Neutrophil (primary cell): ENCODE data around the gene C8G.
A peak's percentile ranks its signal among the peaks of the same experiment; 100 is the strongest.

Experiments used
- H3K27ac ChIP-seq: fragments of 200-600 bp; sonication (generic); 2 replicates; pipeline ENCODE4 v1.5.1; 2016; ENCODE audit warnings: mild to moderate bottlenecking, moderate library complexity
- H3K27me3 ChIP-seq: fragments of 200-600 bp; sonication (generic); 2 replicates; pipeline ENCODE4 v1.6.0; 2016; ENCODE audit warnings: mild to moderate bottlenecking
- H3K36me3 ChIP-seq: fragments of 200-600 bp; sonication (generic); 2 replicates; pipeline ENCODE4 v1.5.1; 2017
- H3K4me1 ChIP-seq, 2 experiments: fragments of 200-600 bp in 1 of 2; sonication (generic) in 1 of 2; 1 replicate in 1 of 2; 2 replicates in 1 of 2; pipeline versions ENCODE4 v1.5.1 to v1.6.1; 2013 to 2016; ENCODE audit warnings: low read depth in 1 of 2, low read length in 1 of 2, mild to moderate bottlenecking in 1 of 2, moderate library complexity in 1 of 2; ENCODE audit not compliant: control insufficient read depth in 1 of 2, insufficient read depth in 1 of 2
- H3K4me3 ChIP-seq, 2 experiments: fragments of 200-600 bp in 1 of 2; sonication (generic) in 1 of 2; 1 replicate in 1 of 2; 2 replicates in 1 of 2; pipeline ENCODE4 v1.5.1; 2013 to 2016; ENCODE audit warnings: low read depth in 1 of 2, low read length in 1 of 2, mild to moderate bottlenecking in 1 of 2, moderate library complexity in 1 of 2
- H3K9me3 ChIP-seq: fragments of 200-600 bp; sonication (generic); 2 replicates; pipeline ENCODE4 v1.5.1; 2016
- CTCF ChIP-seq: fragments of 200-600 bp; sonication (generic); IDR thresholded peaks from 2 replicates; pipeline ENCODE4 v1.5.1; 2016; ENCODE audit warnings: antibody characterized with exemption

Gene C8G

GRCh38 chr9:136974817-136975535, 29.9 kb downstream of the C8G start:
- Histone ChIP-seq H3K4me1 (peaks cover 0 to 12% of the 10 kb centered on the region in 2 experiments), H3K27me3 (peaks cover 68% of the 10 kb centered on the region), H3K36me3 (no peaks in the 10 kb centered on the region), H3K27ac (no peak overlapping the region), H3K4me3 (no peak overlapping the region), H3K9me3 (no peaks in the 10 kb centered on the region)
- TF ChIP-seq CTCF: no peak

- TF ChIP-seq CTCF: no peak
- Histone ChIP-seq H3K27ac (no peak overlapping the region), H3K27me3 (peaks cover 75% of the 10 kb centered on the region), H3K4me1 (peaks cover 0 to 12% of the 10 kb centered on the region in 2 experiments), H3K36me3 (no peaks in the 10 kb centered on the region), H3K9me3 (no peaks in the 10 kb centered on the region), H3K4me3 (no peak overlapping the region)
Measured at GRCh38 chr9:136975644-136976043, 30.6 kb downstream of the C8G start.

- Histone ChIP-seq H3K4me3 (peak within 1 kb of the TSS; percentile 29 to 47), H3K27ac (no peak within 1 kb of the TSS), H3K4me1 (peaks cover 0 to 12% of the 10 kb centered on the region in 2 experiments), H3K27me3 (peaks cover 90% of the 10 kb centered on the region), H3K36me3 (no peaks in the 10 kb centered on the region), H3K9me3 (no peaks in the 10 kb centered on the region)
- no peak for TF ChIP-seq CTCF
Measured at GRCh38 chr9:136977223-136977622, 32.2 kb downstream of the C8G start, which contains the start of gene PTGDS. PTGDS (plus strand) TSS chr9:136977504; CDS start chr9:136977579, 75 bp downstream.

GRCh38 chr9:136977649-136978072, 32.6 kb downstream of the C8G start:
- peaks cover 0 to 12% of the 10 kb centered on the region in 2 experiments for H3K4me1 ChIP-seq
- H3K27me3 ChIP-seq: peaks cover 94% of the 10 kb centered on the region
- H3K9me3 ChIP-seq: no peaks in the 10 kb centered on the region
- no peak overlapping the region for H3K27ac ChIP-seq
- peak overlapping the region; percentile 29 to 47 for H3K4me3 ChIP-seq
- no peaks in the 10 kb centered on the region for H3K36me3 ChIP-seq
- TF ChIP-seq CTCF: no peak

GRCh38 chr9:136978073-136978864, 33.2 kb downstream of the C8G start:
- H3K27ac ChIP-seq: no peak overlapping the region
- no peaks in the 10 kb centered on the region for H3K9me3 ChIP-seq
- no peak for TF ChIP-seq CTCF
- peak overlapping the region; percentile 29 to 47 for H3K4me3 ChIP-seq
- H3K27me3 ChIP-seq: peaks cover 98% of the 10 kb centered on the region
- H3K4me1 ChIP-seq: peaks cover 0 to 12% of the 10 kb centered on the region in 2 experiments
- no peaks in the 10 kb centered on the region for H3K36me3 ChIP-seq
